DOHH2 (cell line): ENCODE data around the gene SCAF4.

Experiments
- CTCF ChIP-seq: fragments of 200-600 bp; sonication (generic); IDR thresholded peaks from one replicate; pipeline ENCODE4 v1.5.1; 2014; ENCODE audit warnings: antibody characterized with exemption, mild to moderate bottlenecking, low read depth, low read length; ENCODE audit not compliant: poor library complexity, severe bottlenecking
- EZH2phosphoT487 ChIP-seq: fragments of 200-600 bp; sonication (generic); IDR thresholded peaks from 2 replicates; pipeline ENCODE4 v1.6.1; 2017; ENCODE audit warnings: borderline replicate concordance, mild to moderate bottlenecking, antibody characterized with exemption, low read length, moderate library complexity, mixed read lengths

- TF ChIP-seq CTCF = no peak
- no peak for TF ChIP-seq EZH2phosphoT487
Observed at GRCh38 chr21:31658053-31658452, 73.9 kb downstream of the SCAF4 start.
